Measurements from ENCODE around the gene IQSEC1.

GRCh38 chr3:13095408-13095937 lies 22.2 kb upstream of the IQSEC1 start:
- TF ChIP-seq CTCF (IDR thresholded peaks at IDR 0.05; ENCODE audit: insufficient read depth, low read depth, low read length) (no peak), EZH2 (IDR thresholded peaks at IDR 0.05; ENCODE audit: insufficient read depth, low read length) (no peak)
